ENCODE results near the gene XAGE3. TPM values are rescaled to one million over a fixed set of nuclear protein-coding genes. Genes with fewer than 3 reads are reported as not detected.
"Not testable (repeated sequence)": the region's sequence is repeated elsewhere in the genome, so short reads cannot be mapped to it uniquely, and the experiment has no call there.

The XAGE3 gene
- polyA plus RNA-seq, 3 donors: not detected

DNA sequence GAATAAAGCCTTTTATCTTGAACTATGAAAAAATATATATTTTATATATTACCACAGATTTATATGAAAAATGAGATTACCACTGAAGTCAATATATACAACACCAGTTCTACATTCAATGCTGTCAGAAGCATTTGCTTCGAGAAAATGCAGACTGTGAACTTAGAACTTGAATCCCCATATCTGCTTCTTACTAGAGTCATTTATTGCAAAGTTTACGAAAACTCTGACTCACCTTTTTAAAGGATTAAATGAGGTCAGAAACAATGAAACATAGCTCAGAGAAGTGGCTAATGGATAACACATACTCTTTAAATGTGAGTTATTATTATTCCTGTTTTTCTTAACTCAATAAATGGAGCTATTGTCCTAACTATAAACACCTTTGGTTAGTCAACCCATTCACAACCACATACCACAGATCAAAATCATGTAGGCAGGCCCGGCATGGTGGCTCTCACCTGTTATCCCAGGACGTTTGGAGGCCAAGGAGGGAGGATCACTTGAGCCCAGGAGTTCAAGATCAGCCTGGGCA is 10.8 kb downstream of the XAGE3 start:
- DNase-seq (ENCODE audit: extremely low read depth in 1 of 11, low read depth in 9 of 11, low spot score in 4 of 11): not testable (repeated sequence)

DNA sequence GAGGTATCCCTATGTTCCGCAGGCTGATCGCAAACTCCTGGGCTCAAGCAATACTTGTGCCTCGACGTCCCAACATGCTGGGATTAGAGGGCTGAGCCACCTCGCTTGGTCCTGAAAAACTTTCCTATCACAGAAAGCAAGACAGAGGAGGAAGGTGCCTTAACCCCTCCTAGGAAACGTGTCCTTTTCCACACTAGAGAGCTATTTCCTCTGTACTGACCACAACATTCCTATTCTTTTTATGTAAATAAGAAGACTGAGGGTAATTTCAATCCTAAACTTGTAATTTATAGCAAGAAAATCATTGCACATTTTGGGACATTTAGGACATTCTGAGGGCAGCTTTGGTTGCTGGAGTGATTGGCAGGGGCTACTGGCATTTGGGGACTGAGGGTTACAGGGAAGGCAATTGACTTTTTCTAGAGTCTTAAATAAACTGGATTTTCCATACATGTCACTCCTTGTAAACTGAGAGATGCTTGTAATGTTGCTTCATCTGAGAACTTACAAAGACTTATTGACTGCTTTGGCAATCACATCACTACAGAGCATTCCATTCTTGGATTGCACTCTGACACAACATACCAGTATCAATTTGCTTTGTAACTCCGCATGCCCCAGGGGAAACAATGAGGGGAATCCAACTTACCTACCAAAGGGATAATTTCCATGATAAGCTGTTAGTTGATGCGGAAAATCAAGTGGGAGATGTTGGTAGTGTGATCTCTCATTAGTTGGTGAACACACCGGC is 15.6 kb downstream of the XAGE3 start:
- no peak for DNase-seq (ENCODE audit: extremely low read depth in 1 of 11, low read depth in 9 of 11, low spot score in 4 of 11)

DNA sequence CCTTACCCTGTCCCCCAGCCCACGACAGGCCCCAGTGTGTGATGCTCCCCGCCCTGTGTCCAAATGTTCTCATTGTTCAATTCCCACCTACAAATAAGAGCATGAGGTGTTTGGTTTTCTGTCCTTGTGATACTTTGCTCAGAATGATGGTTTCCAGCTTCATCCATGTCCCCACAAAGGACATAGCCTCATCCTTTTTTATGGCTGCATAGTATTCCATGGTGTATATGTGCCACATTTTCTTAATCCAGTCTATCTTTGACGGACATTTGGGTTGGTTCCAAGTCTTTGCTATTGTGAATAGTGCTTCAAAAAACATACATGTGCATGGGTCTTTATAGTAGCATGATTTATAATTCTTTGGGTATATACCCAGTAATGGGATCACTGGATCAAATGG is 24.3 kb downstream of the XAGE3 start:
- not testable (repeated sequence) for DNase-seq (ENCODE audit: extremely low read depth in 1 of 11, low read depth in 9 of 11, low spot score in 4 of 11)

DNA sequence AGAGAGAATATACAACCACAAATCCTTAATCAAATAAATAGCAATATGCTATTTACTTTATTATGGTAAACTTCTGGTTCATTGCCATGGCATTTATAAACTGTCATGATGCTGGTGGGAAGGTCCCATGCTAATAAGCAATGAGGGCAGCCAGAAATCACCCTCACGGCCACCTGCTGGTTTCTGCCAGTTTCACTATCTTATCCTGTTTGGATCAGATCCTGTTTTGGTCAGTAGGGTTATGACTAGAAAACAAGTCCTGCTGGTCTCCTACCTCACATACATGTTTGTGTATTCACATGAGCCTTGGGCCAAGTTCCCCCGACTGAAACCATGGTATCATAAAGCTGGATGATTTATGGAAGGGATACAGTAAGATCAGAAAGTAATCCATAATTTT is 28.7 kb downstream of the XAGE3 start:
- no peak for DNase-seq (ENCODE audit: extremely low read depth in 1 of 11, low read depth in 9 of 11, low spot score in 4 of 11)

DNA sequence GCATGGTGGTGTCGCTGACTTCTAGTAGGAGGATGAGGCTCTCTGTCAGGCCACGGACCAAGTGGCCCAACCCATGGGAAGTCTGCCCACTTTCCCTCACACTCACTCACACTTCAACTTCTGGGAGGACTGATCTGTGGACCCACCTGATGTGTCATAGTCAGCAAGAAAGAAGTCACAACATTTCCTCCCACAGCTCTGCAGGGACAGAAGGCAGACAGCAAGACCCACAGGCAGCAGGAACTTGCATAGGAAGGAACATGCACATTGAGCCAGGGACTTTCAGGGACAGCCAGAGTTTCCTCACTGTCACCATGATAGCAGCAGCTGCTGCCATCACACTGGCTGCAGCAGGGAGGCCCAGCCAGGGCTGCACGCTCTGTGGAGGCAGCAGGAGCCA is 37.3 kb downstream of the XAGE3 start:
- DNase-seq (ENCODE audit: extremely low read depth in 1 of 11, low read depth in 9 of 11, low spot score in 4 of 11): no peak

DNA sequence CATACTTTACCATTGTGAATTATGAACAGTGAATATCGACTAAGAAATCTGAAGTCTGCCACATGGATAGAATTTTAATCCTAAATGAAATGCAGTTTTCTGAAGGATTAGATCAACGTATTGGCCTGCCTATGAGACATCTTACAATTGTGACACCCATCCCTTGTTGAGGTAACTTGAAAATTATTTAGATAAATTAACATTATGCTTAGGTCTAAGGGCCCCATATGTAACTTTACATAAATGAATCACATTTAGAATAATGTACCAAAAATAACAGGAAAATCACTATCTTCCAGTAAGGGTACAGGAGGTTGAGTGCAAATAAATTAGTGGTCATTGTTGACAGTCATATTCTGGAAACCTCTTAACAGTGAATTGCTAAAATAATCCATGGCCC is 43.3 kb downstream of the XAGE3 start:
- no peak for DNase-seq (ENCODE audit: extremely low read depth in 1 of 11, low read depth in 9 of 11, low spot score in 4 of 11)

DNA sequence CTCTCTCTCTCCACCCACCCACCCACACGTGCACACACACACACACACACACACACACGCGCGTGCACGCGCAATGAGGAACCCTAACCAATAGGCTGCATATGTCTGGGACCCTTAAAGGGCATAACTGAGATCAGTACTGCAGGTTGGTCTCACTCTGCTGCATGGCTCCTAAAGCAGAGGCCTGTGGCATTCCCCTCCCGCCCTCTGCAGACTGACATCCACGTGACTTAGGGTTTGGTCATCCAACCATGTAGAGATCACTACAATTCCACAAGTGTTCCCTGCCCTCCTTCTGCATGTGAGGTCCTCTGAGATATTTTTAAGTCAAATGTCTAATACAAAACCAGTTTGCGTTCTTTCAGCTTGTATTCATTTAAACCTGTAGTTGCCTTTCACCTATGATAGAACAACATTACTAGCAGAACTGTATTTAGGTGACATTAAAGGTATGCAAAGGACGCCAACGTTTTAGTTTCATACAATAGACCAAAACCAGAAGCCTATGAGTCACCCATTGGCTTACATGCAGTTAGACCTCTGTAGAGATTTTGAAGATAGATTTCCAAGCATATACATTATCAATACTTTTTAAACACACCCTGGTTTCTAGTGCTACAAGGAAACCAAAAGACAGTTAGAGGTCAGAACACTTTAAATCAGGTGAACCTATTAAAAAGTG is 46.7 kb downstream of the XAGE3 start:
- no peak for DNase-seq (ENCODE audit: extremely low read depth in 1 of 11, low read depth in 9 of 11, low spot score in 4 of 11)

DNA sequence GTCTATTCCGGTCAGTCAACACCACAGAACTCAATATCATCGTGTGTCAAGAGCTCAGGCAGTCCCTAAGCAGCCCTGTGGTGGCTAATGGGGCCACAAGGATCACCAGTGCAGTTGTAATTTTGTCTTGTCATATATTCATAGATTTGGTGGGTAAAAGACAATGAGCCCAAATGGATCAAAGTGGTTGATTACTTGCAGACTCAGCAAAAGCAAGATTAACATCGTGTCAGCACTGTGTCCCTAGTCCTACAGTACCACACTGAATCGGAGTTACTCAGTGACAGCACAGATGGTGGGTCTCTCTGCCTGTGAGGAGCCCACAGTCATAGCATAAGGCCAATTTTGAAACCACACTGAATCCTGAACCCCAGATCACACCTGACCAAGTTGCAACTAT is 48.1 kb downstream of the XAGE3 start:
- DNase-seq (ENCODE audit: extremely low read depth in 1 of 11, low read depth in 9 of 11, low spot score in 4 of 11): no peak

Other genes starting within 250 kb of the XAGE3 start
- not detected for gene SSX7, start 213.2 kb downstream of the XAGE3 start, polyA plus RNA-seq (ENCODE audit: insufficient read length in 3 of 3)
- gene SSX2, start 160.9 kb downstream of the XAGE3 start, polyA plus RNA-seq (ENCODE audit: insufficient read length in 3 of 3): not detected
- under 1 TPM in 1 of 3 donors, not detected in 2; 0.09 TPM for gene SSX2B, start 116.8 kb downstream of the XAGE3 start, polyA plus RNA-seq (ENCODE audit: insufficient read length in 3 of 3)
- gene SPANXN5, start 70.7 kb downstream of the XAGE3 start, polyA plus RNA-seq (ENCODE audit: insufficient read length in 3 of 3): not detected
- not detected for gene XAGE5, start 56.8 kb downstream of the XAGE3 start, polyA plus RNA-seq (ENCODE audit: insufficient read length in 3 of 3)
- gene FAM156B, start 29.2 kb upstream of the XAGE3 start, polyA plus RNA-seq (ENCODE audit: insufficient read length in 3 of 3): 10 to 100 TPM; 13.9 to 22.9 (median 18.2) TPM
- 10 to 100 TPM; 23.9 to 44.3 (median 27.6) TPM for gene FAM156A, start 90.4 kb upstream of the XAGE3 start, polyA plus RNA-seq (ENCODE audit: insufficient read length in 3 of 3)
- 10 to 100 TPM; 15.6 to 25.9 (median 16.1) TPM for gene GPR173, start 180.7 kb upstream of the XAGE3 start, polyA plus RNA-seq (ENCODE audit: insufficient read length in 3 of 3)
- gene TSPYL2, start 214.3 kb upstream of the XAGE3 start, polyA plus RNA-seq (ENCODE audit: insufficient read length in 3 of 3): 10 to 100 TPM; 30.0 to 39.3 (median 33.4) TPM
- 10 to 100 TPM; 11.9 to 17.2 (median 14.2) TPM for gene KANTR, start 226.1 kb upstream of the XAGE3 start, polyA plus RNA-seq (ENCODE audit: insufficient read length in 3 of 3)

All from renal cortex interstitium (tissue), 11 donors.